Peyer's patch (tissue), 4 donors: ENCODE data around the gene LTC4S.
"Not testable (repeated sequence)": the region's sequence is repeated elsewhere in the genome, so short reads cannot be mapped to it uniquely, and the experiment has no call there.

Source experiments
- CTCF ChIP-seq, 6 experiments: fragments of 450-650 bp in 4 of 6; fragments of 200-600 bp in 2 of 6; sonication (generic) in 1 of 6; IDR thresholded peaks; one replicate each; pipeline ENCODE4 v1.5.1; 2017 to 2019; ENCODE audit warnings: antibody characterized with exemption in 6 of 6, mild to moderate bottlenecking in 3 of 6, moderate library complexity in 1 of 6
- POLR2A ChIP-seq, 2 donors: fragments of 450-650 bp; IDR thresholded peaks; one replicate each; pipeline ENCODE4 v1.5.1; 2017; ENCODE audit warnings: antibody characterized with exemption in 2 of 2, mild to moderate bottlenecking in 2 of 2, moderate library complexity in 2 of 2

- not testable (repeated sequence) for TF ChIP-seq CTCF, POLR2A (IDR thresholded peaks at IDR 0.05)
These were observed 49.7 kb upstream of the LTC4S start for GRCh38 chr5:179744106-179744505.
